ENCODE data around the gene KBTBD12. TPM values are rescaled to one million over a fixed set of nuclear protein-coding genes. Genes with fewer than 3 reads are reported as not detected.

The KBTBD12 gene
- polyA plus RNA-seq, 2 donors = 0.06 to 0.13 TPM

GRCh38 chr3:127940116-127940515, 25.1 kb downstream of the KBTBD12 start:
- Histone ChIP-seq H3K36me3 (ENCODE audit: control insufficient read depth in 2 of 2, insufficient read depth in 2 of 2, low read length in 1 of 2) (no peaks in the 10 kb centered on the region), H3K9me3 (ENCODE audit: control insufficient read depth in 2 of 2, insufficient read depth in 1 of 2, low read depth in 1 of 2, low read length in 1 of 2) (no peaks in the 10 kb centered on the region), H3K27ac (ENCODE audit: low read depth in 2 of 2, low read length in 1 of 2) (no peak overlapping the region), H3K4me1 (ENCODE audit: control insufficient read depth in 2 of 2, insufficient read depth in 2 of 2, low read length in 1 of 2) (no peaks in the 10 kb centered on the region), H3K4me3 (ENCODE audit: low read depth in 1 of 2, low read length in 2 of 2) (no peak overlapping the region), H3K27me3 (ENCODE audit: control insufficient read depth in 1 of 2, insufficient read depth in 2 of 2, low read length in 2 of 2) (no peaks in the 10 kb centered on the region)
- WGBS, 2 donors = 62 to 74% methylated on average over 2 of the region's 2 CpGs

- H3K9me3 ChIP-seq (ENCODE audit: control insufficient read depth in 2 of 2, insufficient read depth in 1 of 2, low read depth in 1 of 2, low read length in 1 of 2) = no peaks in the 10 kb centered on the region
These were observed 27.6 kb downstream of the KBTBD12 start for GRCh38 chr3:127942613-127943012.

GRCh38 chr3:127948211-127948610, 33.2 kb downstream of the KBTBD12 start:
- H3K4me1 ChIP-seq (ENCODE audit: control insufficient read depth in 2 of 2, insufficient read depth in 2 of 2, low read length in 1 of 2) = no peaks in the 10 kb centered on the region
- H3K27me3 ChIP-seq (ENCODE audit: control insufficient read depth in 1 of 2, insufficient read depth in 2 of 2, low read length in 2 of 2) = no peaks in the 10 kb centered on the region
- no peak overlapping the region for H3K27ac ChIP-seq (ENCODE audit: low read depth in 2 of 2, low read length in 1 of 2)
- 72 to 73% methylated on average over 3 of the region's 3 CpGs for WGBS, 2 donors
- no peaks in the 10 kb centered on the region for H3K36me3 ChIP-seq (ENCODE audit: control insufficient read depth in 2 of 2, insufficient read depth in 2 of 2, low read length in 1 of 2)
- no peaks in the 10 kb centered on the region for H3K9me3 ChIP-seq (ENCODE audit: control insufficient read depth in 2 of 2, insufficient read depth in 1 of 2, low read depth in 1 of 2, low read length in 1 of 2)
- H3K4me3 ChIP-seq (ENCODE audit: low read depth in 1 of 2, low read length in 2 of 2) = no peak overlapping the region

More at GRCh38 chr3:127942613-127943012, 27.6 kb downstream of the KBTBD12 start:
- H3K36me3 ChIP-seq (ENCODE audit: control insufficient read depth in 2 of 2, insufficient read depth in 2 of 2, low read length in 1 of 2) = no peaks in the 10 kb centered on the region
- H3K4me1 ChIP-seq (ENCODE audit: control insufficient read depth in 2 of 2, insufficient read depth in 2 of 2, low read length in 1 of 2) = no peaks in the 10 kb centered on the region
- H3K27ac ChIP-seq (ENCODE audit: low read depth in 2 of 2, low read length in 1 of 2) = no peak overlapping the region
- no peak overlapping the region for H3K4me3 ChIP-seq (ENCODE audit: low read depth in 1 of 2, low read length in 2 of 2)
- H3K27me3 ChIP-seq (ENCODE audit: control insufficient read depth in 1 of 2, insufficient read depth in 2 of 2, low read length in 2 of 2) = no peaks in the 10 kb centered on the region

GRCh38 chr3:127949446-127950055, 34.5 kb downstream of the KBTBD12 start:
- 88 to 95% methylated on average over 2 of the region's 2 CpGs for whole genome bisulfite sequencing, 2 donors
- H3K4me3 ChIP-seq (ENCODE audit: low read depth in 1 of 2, low read length in 2 of 2) = no peak overlapping the region
- H3K36me3 ChIP-seq (ENCODE audit: control insufficient read depth in 2 of 2, insufficient read depth in 2 of 2, low read length in 1 of 2) = no peaks in the 10 kb centered on the region
- H3K9me3 ChIP-seq (ENCODE audit: control insufficient read depth in 2 of 2, insufficient read depth in 1 of 2, low read depth in 1 of 2, low read length in 1 of 2) = no peaks in the 10 kb centered on the region
- H3K27me3 ChIP-seq (ENCODE audit: control insufficient read depth in 1 of 2, insufficient read depth in 2 of 2, low read length in 2 of 2) = no peaks in the 10 kb centered on the region
- H3K27ac ChIP-seq (ENCODE audit: low read depth in 2 of 2, low read length in 1 of 2) = no peak overlapping the region
- H3K4me1 ChIP-seq (ENCODE audit: control insufficient read depth in 2 of 2, insufficient read depth in 2 of 2, low read length in 1 of 2) = peaks cover 0 to under 1% of the 10 kb centered on the region in 2 donors

GRCh38 chr3:127951276-127951675, 36.2 kb downstream of the KBTBD12 start:
- Histone ChIP-seq H3K4me3 (ENCODE audit: low read depth in 1 of 2, low read length in 2 of 2) (no peak overlapping the region), H3K36me3 (ENCODE audit: control insufficient read depth in 2 of 2, insufficient read depth in 2 of 2, low read length in 1 of 2) (no peaks in the 10 kb centered on the region), H3K4me1 (ENCODE audit: control insufficient read depth in 2 of 2, insufficient read depth in 2 of 2, low read length in 1 of 2) (peaks cover 0 to 4% of the 10 kb centered on the region in 2 donors), H3K27ac (ENCODE audit: low read depth in 2 of 2, low read length in 1 of 2) (no peak overlapping the region), H3K27me3 (ENCODE audit: control insufficient read depth in 1 of 2, insufficient read depth in 2 of 2, low read length in 2 of 2) (no peaks in the 10 kb centered on the region), H3K9me3 (ENCODE audit: control insufficient read depth in 2 of 2, insufficient read depth in 1 of 2, low read depth in 1 of 2, low read length in 1 of 2) (no peaks in the 10 kb centered on the region)
- WGBS, 2 donors = 48 to 51% methylated on average over 1 of the region's 1 CpG

- Histone ChIP-seq H3K9me3 (ENCODE audit: control insufficient read depth in 2 of 2, insufficient read depth in 1 of 2, low read depth in 1 of 2, low read length in 1 of 2) (no peaks in the 10 kb centered on the region), H3K4me1 (ENCODE audit: control insufficient read depth in 2 of 2, insufficient read depth in 2 of 2, low read length in 1 of 2) (peaks cover 0 to 10% of the 10 kb centered on the region in 2 donors), H3K27ac (ENCODE audit: low read depth in 2 of 2, low read length in 1 of 2) (peak overlapping the region in 1 of 2 donors; percentile 39), H3K27me3 (ENCODE audit: control insufficient read depth in 1 of 2, insufficient read depth in 2 of 2, low read length in 2 of 2) (no peaks in the 10 kb centered on the region), H3K4me3 (ENCODE audit: low read depth in 1 of 2, low read length in 2 of 2) (no peak overlapping the region), H3K36me3 (ENCODE audit: control insufficient read depth in 2 of 2, insufficient read depth in 2 of 2, low read length in 1 of 2) (no peaks in the 10 kb centered on the region)
- WGBS, 2 donors = 57 to 65% methylated on average over 6 of the region's 6 CpGs
These were observed 38.3 kb downstream of the KBTBD12 start for GRCh38 chr3:127953091-127954035.

GRCh38 chr3:127954640-127955039, 39.6 kb downstream of the KBTBD12 start:
- peak overlapping the region in 1 of 2 donors; percentile 9 for H3K27ac ChIP-seq (ENCODE audit: low read depth in 2 of 2, low read length in 1 of 2)
- H3K4me1 ChIP-seq (ENCODE audit: control insufficient read depth in 2 of 2, insufficient read depth in 2 of 2, low read length in 1 of 2) = peaks cover 0 to 10% of the 10 kb centered on the region in 2 donors
- H3K9me3 ChIP-seq (ENCODE audit: control insufficient read depth in 2 of 2, insufficient read depth in 1 of 2, low read depth in 1 of 2, low read length in 1 of 2) = no peaks in the 10 kb centered on the region
- H3K27me3 ChIP-seq (ENCODE audit: control insufficient read depth in 1 of 2, insufficient read depth in 2 of 2, low read length in 2 of 2) = no peaks in the 10 kb centered on the region
- WGBS, 2 donors = 66 to 68% methylated on average over 6 of the region's 6 CpGs
- no peak overlapping the region for H3K4me3 ChIP-seq (ENCODE audit: low read depth in 1 of 2, low read length in 2 of 2)
- no peaks in the 10 kb centered on the region for H3K36me3 ChIP-seq (ENCODE audit: control insufficient read depth in 2 of 2, insufficient read depth in 2 of 2, low read length in 1 of 2)

- H3K27ac ChIP-seq (ENCODE audit: low read depth in 2 of 2, low read length in 1 of 2) = no peak overlapping the region
These were observed 40.7 kb downstream of the KBTBD12 start for GRCh38 chr3:127955728-127956127.

GRCh38 chr3:127959041-127959440, 44.0 kb downstream of the KBTBD12 start:
- H3K27ac ChIP-seq (ENCODE audit: low read depth in 2 of 2, low read length in 1 of 2) = peak overlapping the region in 1 of 2 donors; percentile 75
- peaks cover 0 to 15% of the 10 kb centered on the region in 2 donors for H3K4me1 ChIP-seq (ENCODE audit: control insufficient read depth in 2 of 2, insufficient read depth in 2 of 2, low read length in 1 of 2)
- H3K36me3 ChIP-seq (ENCODE audit: control insufficient read depth in 2 of 2, insufficient read depth in 2 of 2, low read length in 1 of 2) = no peaks in the 10 kb centered on the region
- no peaks in the 10 kb centered on the region for H3K9me3 ChIP-seq (ENCODE audit: control insufficient read depth in 2 of 2, insufficient read depth in 1 of 2, low read depth in 1 of 2, low read length in 1 of 2)
- H3K27me3 ChIP-seq (ENCODE audit: control insufficient read depth in 1 of 2, insufficient read depth in 2 of 2, low read length in 2 of 2) = no peaks in the 10 kb centered on the region
- H3K4me3 ChIP-seq (ENCODE audit: low read depth in 1 of 2, low read length in 2 of 2) = no peak overlapping the region
- 72 to 74% methylated on average over 1 of the region's 1 CpG for WGBS, 2 donors

More at GRCh38 chr3:127955728-127956127, 40.7 kb downstream of the KBTBD12 start:
- H3K9me3 ChIP-seq (ENCODE audit: control insufficient read depth in 2 of 2, insufficient read depth in 1 of 2, low read depth in 1 of 2, low read length in 1 of 2) = no peaks in the 10 kb centered on the region
- H3K4me3 ChIP-seq (ENCODE audit: low read depth in 1 of 2, low read length in 2 of 2) = no peak overlapping the region
- no peaks in the 10 kb centered on the region for H3K27me3 ChIP-seq (ENCODE audit: control insufficient read depth in 1 of 2, insufficient read depth in 2 of 2, low read length in 2 of 2)
- H3K36me3 ChIP-seq (ENCODE audit: control insufficient read depth in 2 of 2, insufficient read depth in 2 of 2, low read length in 1 of 2) = no peaks in the 10 kb centered on the region
- H3K4me1 ChIP-seq (ENCODE audit: control insufficient read depth in 2 of 2, insufficient read depth in 2 of 2, low read length in 1 of 2) = peaks cover 0 to 12% of the 10 kb centered on the region in 2 donors

All from esophagus (tissue), 2 donors.